ENCODE measurements around the gene LOXL1. TPM values are rescaled to one million over a fixed set of nuclear protein-coding genes. Genes with fewer than 3 reads are reported as not detected.

Gene LOXL1
- total and polyA plus RNA-seq, 4 donors, result 0.67 to 2.0 (median 1.4) TPM; not detected in 1

DNA sequence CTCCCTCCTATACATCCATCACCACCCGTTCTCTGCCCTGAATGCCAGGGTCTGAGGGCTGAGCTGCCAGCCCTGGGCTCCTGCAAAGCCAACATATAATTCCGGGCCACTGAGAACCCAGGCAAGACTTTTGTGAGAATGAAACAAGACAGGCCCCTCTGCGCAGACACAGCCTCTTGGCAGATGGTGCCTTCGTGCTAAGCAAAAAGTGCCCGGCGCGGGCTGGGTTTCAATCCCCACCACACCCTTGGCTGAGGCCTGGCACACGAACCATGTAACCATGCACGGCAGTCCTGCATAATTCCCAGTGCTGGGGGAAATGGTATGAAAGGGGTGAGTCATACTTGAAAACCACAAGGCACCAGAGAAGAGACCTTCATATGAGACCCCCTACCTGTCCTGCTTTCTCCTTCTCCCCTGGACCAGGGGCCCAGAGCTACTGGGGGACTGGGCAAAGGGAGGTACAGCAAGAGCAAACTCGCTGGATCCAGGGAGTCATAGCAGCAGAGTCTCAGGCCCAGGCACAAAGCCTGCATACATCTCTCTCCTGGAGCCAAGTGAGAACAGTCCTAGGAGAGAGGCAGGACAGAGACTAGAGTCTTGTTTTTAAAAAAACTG, 26.1 kb upstream of the LOXL1 start:
- Histone ChIP-seq H3K9ac (ENCODE audit: low read depth in 1 of 2, low read length in 2 of 2) (no peak overlapping the region), H3K27me3 (ENCODE audit: control insufficient read depth in 4 of 4, insufficient read depth in 4 of 4, low read length in 3 of 4) (peaks cover 0 to 5% (median 0%) of the 10 kb centered on the region in 4 donors), H3K36me3 (ENCODE audit: control insufficient read depth in 4 of 4, insufficient read depth in 3 of 4, low read depth in 1 of 4, low read length in 3 of 4) (no peaks in the 10 kb centered on the region), H3K4me3 (ENCODE audit: low read depth in 1 of 3, low read length in 3 of 3) (no peak overlapping the region), H3K4me1 (ENCODE audit: control insufficient read depth in 4 of 4, insufficient read depth in 4 of 4, low read length in 3 of 4) (no peaks in the 10 kb centered on the region), H3K9me3 (ENCODE audit: control insufficient read depth in 4 of 4, low read length in 3 of 4) (no peaks in the 10 kb centered on the region), H3K27ac (ENCODE audit: low read depth in 1 of 2, low read length in 2 of 2) (no peak overlapping the region)
- WGBS, result 85% methylated on average over 10 of the region's 10 CpGs
- TF ChIP-seq YY1 (IDR thresholded peaks at IDR 0.05), result no peak
- no peak for TF ChIP-seq NR2F2 (IDR thresholded peaks at IDR 0.05)
- TF ChIP-seq RXRA (IDR thresholded peaks at IDR 0.05), result no peak
- no peak for TF ChIP-seq TAF1 (conservative IDR thresholded peaks at IDR 0.05)
- TF ChIP-seq HNF4A (conservative IDR thresholded peaks at IDR 0.05), result no peak
- TF ChIP-seq, protein P1, sequence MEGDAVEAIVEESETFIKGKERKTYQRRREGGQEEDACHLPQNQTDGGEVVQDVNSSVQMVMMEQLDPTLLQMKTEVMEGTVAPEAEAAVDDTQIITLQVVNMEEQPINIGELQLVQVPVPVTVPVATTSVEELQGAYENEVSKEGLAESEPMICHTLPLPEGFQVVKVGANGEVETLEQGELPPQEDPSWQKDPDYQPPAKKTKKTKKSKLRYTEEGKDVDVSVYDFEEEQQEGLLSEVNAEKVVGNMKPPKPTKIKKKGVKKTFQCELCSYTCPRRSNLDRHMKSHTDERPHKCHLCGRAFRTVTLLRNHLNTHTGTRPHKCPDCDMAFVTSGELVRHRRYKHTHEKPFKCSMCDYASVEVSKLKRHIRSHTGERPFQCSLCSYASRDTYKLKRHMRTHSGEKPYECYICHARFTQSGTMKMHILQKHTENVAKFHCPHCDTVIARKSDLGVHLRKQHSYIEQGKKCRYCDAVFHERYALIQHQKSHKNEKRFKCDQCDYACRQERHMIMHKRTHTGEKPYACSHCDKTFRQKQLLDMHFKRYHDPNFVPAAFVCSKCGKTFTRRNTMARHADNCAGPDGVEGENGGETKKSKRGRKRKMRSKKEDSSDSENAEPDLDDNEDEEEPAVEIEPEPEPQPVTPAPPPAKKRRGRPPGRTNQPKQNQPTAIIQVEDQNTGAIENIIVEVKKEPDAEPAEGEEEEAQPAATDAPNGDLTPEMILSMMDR (IDR thresholded peaks at IDR 0.05; ENCODE audit: low read depth, low read length, missing input control), result no peak
- no peak for TF ChIP-seq JUND (IDR thresholded peaks at IDR 0.05)
- no peak for TF ChIP-seq FOXA1 (IDR thresholded peaks at IDR 0.05)
- no peak for TF ChIP-seq SP1 (IDR thresholded peaks at IDR 0.05)
- DNase-seq (ENCODE audit: low spot score), result no peak

DNA sequence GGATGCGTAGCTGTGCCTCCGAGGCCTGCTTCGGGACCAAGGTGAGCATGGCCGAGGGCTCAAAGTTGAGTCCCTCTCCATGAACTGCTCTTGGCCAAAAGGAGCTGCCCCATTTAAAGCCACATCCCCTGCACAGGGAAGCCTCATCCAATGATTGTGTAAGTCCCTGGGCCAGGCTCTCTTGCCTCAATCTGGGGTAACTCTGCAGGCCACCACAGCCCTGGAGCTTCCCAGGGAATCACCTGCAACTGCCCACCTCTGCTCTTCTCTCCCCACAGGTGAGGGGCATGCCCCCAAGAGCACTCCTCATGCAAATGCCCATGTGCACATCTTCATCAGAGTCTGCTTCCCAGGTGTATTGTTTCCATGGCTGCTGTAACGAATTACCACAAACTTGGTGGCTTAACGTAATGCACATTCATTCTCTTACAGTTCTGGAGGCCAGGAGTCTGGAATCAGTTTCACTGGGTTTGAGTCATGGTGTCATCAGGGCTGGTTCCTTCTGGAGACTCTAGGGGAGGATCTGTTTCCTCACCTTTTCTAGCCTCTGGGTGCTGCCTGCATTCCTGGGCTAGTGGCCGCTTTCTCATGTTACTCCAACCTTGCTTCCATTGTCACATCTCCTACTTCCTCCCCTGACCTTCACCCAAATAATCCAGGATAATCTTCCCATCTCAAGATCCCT, 25.0 kb upstream of the LOXL1 start:
- H3K27ac ChIP-seq (ENCODE audit: low read depth in 1 of 2, low read length in 2 of 2), result no peak overlapping the region
- H3K27me3 ChIP-seq (ENCODE audit: control insufficient read depth in 4 of 4, insufficient read depth in 4 of 4, low read length in 3 of 4), result no peaks in the 10 kb centered on the region
- TF ChIP-seq YY1 (IDR thresholded peaks at IDR 0.05), result no peak
- TF ChIP-seq, protein P2, sequence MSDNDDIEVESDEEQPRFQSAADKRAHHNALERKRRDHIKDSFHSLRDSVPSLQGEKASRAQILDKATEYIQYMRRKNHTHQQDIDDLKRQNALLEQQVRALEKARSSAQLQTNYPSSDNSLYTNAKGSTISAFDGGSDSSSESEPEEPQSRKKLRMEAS (IDR thresholded peaks at IDR 0.05), result no peak
- TF ChIP-seq, protein P3, sequence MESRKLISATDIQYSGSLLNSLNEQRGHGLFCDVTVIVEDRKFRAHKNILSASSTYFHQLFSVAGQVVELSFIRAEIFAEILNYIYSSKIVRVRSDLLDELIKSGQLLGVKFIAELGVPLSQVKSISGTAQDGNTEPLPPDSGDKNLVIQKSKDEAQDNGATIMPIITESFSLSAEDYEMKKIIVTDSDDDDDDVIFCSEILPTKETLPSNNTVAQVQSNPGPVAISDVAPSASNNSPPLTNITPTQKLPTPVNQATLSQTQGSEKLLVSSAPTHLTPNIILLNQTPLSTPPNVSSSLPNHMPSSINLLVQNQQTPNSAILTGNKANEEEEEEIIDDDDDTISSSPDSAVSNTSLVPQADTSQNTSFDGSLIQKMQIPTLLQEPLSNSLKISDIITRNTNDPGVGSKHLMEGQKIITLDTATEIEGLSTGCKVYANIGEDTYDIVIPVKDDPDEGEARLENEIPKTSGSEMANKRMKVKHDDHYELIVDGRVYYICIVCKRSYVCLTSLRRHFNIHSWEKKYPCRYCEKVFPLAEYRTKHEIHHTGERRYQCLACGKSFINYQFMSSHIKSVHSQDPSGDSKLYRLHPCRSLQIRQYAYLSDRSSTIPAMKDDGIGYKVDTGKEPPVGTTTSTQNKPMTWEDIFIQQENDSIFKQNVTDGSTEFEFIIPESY (IDR thresholded peaks at IDR 0.05), result no peak
- TF ChIP-seq EGR1 (IDR thresholded peaks at IDR 0.05; ENCODE audit: low read depth in 2 of 2), result no peak
- no peak for TF ChIP-seq FOXA2 (IDR thresholded peaks at IDR 0.05)
- TF ChIP-seq FOXA1 (IDR thresholded peaks at IDR 0.05), result no peak
- no peak for TF ChIP-seq HNF4G (IDR thresholded peaks at IDR 0.05)
- no peak for TF ChIP-seq RXRA (IDR thresholded peaks at IDR 0.05)
- TF ChIP-seq NR2F2 (IDR thresholded peaks at IDR 0.05), result no peak
- TF ChIP-seq HNF4A (conservative IDR thresholded peaks at IDR 0.05), result no peak
- no peak for DNase-seq (ENCODE audit: low spot score)
- no peaks in the 10 kb centered on the region for H3K9me3 ChIP-seq (ENCODE audit: control insufficient read depth in 4 of 4, low read length in 3 of 4)
- no peak overlapping the region for H3K4me3 ChIP-seq (ENCODE audit: low read depth in 1 of 3, low read length in 3 of 3)
- no peaks in the 10 kb centered on the region for H3K4me1 ChIP-seq (ENCODE audit: control insufficient read depth in 4 of 4, insufficient read depth in 4 of 4, low read length in 3 of 4)
- no peak overlapping the region for H3K9ac ChIP-seq (ENCODE audit: low read depth in 1 of 2, low read length in 2 of 2)
- H3K36me3 ChIP-seq (ENCODE audit: control insufficient read depth in 4 of 4, insufficient read depth in 3 of 4, low read depth in 1 of 4, low read length in 3 of 4), result no peaks in the 10 kb centered on the region
- 94% methylated on average over 7 of the region's 7 CpGs for WGBS

All from liver (tissue), 9 donors.